EH (cell line): ENCODE measurements around the gene SH2D3A.
A peak's percentile ranks its signal among the peaks of the same experiment; 100 is the strongest.
"Not testable (repeated sequence)": the region's sequence is repeated elsewhere in the genome, so short reads cannot be mapped to it uniquely, and the experiment has no call there.

ENCODE experiments used
- DNase-seq: peaks from one replicate; pipeline ENCODE4 v3.0.0-alpha.2; 2015; ENCODE audit warnings: low read depth

Gene SH2D3A

GRCh38 chr19:6767357-6768235 is at the start of gene SH2D3A:
SH2D3A (minus strand) TSS chr19:6767435; CDS start chr19:6763748, 3,687 bp downstream.
- peak; percentile 42 for DNase-seq

- no peak for DNase-seq
These were observed 46.4 kb upstream of the SH2D3A start for GRCh38 chr19:6813659-6814058.

- no peak for DNase-seq
These were observed 45.4 kb upstream of the SH2D3A start for GRCh38 chr19:6812612-6813011.

GRCh38 chr19:6811906-6812305 is 44.7 kb upstream of the SH2D3A start:
- DNase-seq, result peak; percentile 52

- no peak for DNase-seq
These were observed 44.1 kb upstream of the SH2D3A start for GRCh38 chr19:6811378-6811777.

GRCh38 chr19:6809262-6809661 is 42.0 kb upstream of the SH2D3A start:
- no peak for DNase-seq

GRCh38 chr19:6808494-6808893 is 41.3 kb upstream of the SH2D3A start:
- no peak for DNase-seq

GRCh38 chr19:6807291-6807690 is 40.1 kb upstream of the SH2D3A start:
- DNase-seq, result no peak

- no peak for DNase-seq
These were observed 39.3 kb upstream of the SH2D3A start for GRCh38 chr19:6806488-6806887.

GRCh38 chr19:6803036-6803404 is 35.8 kb upstream of the SH2D3A start:
- no peak for DNase-seq

- DNase-seq, result no peak
These were observed 35.3 kb upstream of the SH2D3A start for GRCh38 chr19:6802336-6803035.

- no peak for DNase-seq
These were observed 34.4 kb upstream of the SH2D3A start for GRCh38 chr19:6801485-6802086.

GRCh38 chr19:6800991-6801484 is 33.8 kb upstream of the SH2D3A start:
- DNase-seq, result peak; percentile 33

- not testable (repeated sequence) for DNase-seq
These were observed 33.0 kb upstream of the SH2D3A start for GRCh38 chr19:6800160-6800790.

GRCh38 chr19:6797646-6798045 is 30.4 kb upstream of the SH2D3A start:
- no peak for DNase-seq

GRCh38 chr19:6796278-6796677 is 29.0 kb upstream of the SH2D3A start:
- no peak for DNase-seq

GRCh38 chr19:6794686-6795431 is 27.6 kb upstream of the SH2D3A start:
- no peak for DNase-seq

- DNase-seq, result no peak
These were observed 26.7 kb upstream of the SH2D3A start for GRCh38 chr19:6793973-6794372.

GRCh38 chr19:6793411-6793810 is 26.2 kb upstream of the SH2D3A start:
- DNase-seq, result no peak

GRCh38 chr19:6791237-6791636 is 24.0 kb upstream of the SH2D3A start:
- DNase-seq, result no peak
